ENCODE measurements around the gene RELB.
"Not testable (repeated sequence)": the region's sequence is repeated elsewhere in the genome, so short reads cannot be mapped to it uniquely, and the experiment has no call there.

The RELB gene, protein sequence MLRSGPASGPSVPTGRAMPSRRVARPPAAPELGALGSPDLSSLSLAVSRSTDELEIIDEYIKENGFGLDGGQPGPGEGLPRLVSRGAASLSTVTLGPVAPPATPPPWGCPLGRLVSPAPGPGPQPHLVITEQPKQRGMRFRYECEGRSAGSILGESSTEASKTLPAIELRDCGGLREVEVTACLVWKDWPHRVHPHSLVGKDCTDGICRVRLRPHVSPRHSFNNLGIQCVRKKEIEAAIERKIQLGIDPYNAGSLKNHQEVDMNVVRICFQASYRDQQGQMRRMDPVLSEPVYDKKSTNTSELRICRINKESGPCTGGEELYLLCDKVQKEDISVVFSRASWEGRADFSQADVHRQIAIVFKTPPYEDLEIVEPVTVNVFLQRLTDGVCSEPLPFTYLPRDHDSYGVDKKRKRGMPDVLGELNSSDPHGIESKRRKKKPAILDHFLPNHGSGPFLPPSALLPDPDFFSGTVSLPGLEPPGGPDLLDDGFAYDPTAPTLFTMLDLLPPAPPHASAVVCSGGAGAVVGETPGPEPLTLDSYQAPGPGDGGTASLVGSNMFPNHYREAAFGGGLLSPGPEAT

DNA sequence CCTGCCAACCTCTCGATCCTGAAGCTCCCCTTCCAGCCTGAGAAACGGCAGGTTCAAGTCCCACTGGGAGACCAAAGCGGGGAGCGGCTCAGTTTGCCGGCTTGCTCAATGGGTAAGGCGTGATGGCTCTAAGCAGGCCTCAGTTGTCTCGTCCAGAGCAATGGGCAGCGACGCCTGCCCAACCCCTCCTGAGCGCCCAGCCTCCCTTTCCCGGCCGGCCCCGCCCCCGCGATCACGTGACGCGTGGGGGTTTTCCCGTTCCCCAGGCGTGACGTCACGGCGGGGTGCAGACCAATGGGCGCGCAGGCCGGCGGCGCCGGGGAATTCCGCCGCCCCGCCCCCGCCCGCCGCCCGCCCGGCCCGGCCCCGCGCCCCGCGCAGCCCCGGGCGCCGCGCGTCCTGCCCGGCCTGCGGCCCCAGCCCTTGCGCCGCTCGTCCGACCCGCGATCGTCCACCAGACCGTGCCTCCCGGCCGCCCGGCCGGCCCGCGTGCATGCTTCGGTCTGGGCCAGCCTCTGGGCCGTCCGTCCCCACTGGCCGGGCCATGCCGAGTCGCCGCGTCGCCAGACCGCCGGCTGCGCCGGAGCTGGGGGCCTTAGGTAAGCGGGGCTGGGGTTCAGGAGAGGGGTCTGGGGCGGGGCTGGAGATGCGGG, at the start of gene RELB:
Gene RELB (plus strand): TSS at position 378 of the 653 bp plus-strand sequence. CDS start 116 bp downstream, at position 494.
- peak; percentile 94 to 99 (median 97) for DNase-seq (ENCODE audit: low read depth in 2 of 3, low spot score in 2 of 3)

DNA sequence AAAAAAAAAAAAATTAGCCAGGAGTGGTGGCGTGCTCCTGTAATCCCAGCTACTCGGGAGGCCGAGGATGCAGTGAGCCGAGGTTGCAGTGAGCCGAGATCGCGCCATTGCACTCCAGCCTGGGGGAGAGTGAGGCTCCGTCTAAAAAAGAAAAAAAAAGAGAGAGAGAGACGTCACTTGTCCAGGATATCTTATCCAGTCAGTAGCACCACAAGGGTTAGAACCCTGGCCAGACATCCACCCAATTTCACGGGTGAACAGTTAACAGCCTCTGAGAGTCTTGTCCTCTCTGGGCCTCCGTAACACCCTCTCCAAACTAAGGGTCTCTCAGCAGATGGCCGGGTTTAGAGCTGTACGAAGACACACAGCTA, 47.0 kb upstream of the RELB start:
- no peak for DNase-seq (ENCODE audit: low read depth in 2 of 3, low spot score in 2 of 3)

DNA sequence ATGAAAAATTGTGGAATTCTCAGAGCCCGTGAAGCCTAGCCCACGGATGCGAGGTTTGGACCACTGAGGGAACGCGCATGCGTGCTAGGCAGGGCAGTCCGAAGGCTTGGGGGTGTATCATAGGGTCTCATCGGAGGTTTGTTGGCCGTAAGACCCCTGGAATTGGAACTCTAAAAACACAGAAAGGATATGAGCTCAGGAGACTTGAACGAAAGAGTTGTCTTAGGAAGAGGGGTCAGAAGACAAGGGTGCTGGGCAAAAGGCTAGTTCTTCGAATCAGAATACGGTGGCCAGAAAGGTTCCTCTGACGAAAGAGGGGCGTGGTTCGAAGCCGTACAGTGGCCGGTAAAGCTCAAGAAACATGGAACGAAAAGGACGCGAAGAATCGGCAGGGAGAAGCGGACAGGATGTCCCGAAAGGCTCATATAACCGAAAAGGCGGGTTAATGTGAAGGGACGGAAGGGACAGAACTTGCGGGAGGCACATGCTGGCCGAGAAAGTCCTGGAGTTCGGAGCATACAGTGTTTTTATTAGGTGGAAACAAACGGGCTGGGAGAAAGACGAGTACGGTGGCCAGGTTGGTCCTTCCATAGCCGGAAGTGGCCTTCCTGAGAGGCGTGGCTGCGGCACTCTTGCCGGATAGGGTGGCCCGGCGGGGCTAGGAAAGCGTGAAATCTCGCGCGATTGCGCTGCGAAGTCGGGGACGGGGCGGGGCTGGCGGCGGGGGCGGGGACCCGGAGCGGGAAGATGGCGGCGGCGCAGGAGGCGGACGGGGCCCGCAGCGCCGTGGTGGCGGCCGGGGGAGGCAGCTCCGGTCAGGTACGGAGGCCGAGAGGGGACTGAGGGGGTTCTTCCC, 46.4 kb upstream of the RELB start, which contains the start of gene CLPTM1:
Gene CLPTM1 (plus strand): TSS at position 732 of the 856 bp plus-strand sequence. CDS start 16 bp downstream, at position 748.
- peak; percentile 89 to 95 (median 91) for DNase-seq (ENCODE audit: low read depth in 2 of 3, low spot score in 2 of 3)

DNA sequence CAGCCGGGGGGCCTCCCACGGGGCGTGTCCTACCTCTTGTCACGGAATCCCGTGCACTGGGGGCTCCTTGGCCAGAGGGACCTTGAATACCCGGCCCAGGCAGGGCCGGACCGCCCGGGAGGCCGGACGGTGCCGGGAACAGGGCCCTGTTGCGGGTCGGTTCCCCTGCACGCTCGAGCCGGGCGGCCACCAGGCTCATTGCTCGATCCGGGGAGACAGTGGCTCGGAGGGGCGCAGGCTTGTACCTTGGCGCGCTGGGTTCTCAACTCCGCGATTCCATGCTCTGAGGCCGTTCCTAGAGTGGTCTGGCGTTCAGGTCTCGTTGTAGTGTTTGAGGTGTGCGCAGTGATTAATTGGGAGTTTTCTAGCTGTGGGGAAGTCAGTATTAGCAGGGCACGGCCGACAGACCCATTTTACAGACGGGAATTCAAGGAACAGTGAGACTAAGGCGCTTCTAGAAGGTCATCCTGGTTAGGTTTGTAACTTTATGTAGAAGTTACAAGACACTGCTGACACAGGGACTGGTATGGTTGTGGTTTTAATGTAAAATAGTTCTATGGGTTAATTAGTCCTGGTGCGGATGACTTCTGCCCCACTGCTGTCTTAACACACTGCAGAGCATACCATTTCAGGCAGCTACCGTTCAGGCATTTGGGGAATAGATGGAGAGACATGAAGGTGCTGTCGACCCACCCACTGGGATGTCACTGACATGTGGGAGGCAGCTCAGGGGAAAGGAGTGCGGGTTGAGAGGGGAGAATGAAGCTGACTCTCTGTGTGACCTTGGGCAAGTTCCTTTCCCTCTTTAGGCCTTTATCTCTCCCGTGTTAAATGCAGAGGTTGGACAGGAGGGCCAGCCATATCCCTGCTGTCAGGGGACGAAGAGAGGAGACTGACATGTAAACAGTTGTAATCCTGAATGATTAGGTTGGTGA, 45.5 kb upstream of the RELB start:
- DNase-seq (ENCODE audit: low read depth in 2 of 3, low spot score in 2 of 3): no peak

DNA sequence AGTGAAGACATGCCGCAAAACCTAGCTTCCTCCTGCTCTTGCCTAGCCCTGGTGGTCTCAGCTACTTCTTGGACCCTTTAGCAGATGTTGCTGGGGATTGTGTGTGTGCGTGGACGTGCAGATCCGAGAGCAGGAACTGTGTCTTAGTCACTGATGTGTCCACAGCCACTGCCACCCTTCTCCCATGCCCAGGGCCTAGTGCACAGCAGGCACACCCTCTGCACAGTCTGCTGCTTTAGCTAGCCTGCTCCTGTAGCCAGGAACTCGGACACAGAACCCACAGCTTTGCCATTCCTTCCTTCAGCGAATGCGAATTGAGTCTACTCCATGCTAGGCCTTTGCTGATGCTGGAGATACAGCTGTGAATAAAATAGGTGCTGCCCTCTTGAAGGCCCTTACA, 43.7 kb upstream of the RELB start:
- no peak for DNase-seq (ENCODE audit: low read depth in 2 of 3, low spot score in 2 of 3)

DNA sequence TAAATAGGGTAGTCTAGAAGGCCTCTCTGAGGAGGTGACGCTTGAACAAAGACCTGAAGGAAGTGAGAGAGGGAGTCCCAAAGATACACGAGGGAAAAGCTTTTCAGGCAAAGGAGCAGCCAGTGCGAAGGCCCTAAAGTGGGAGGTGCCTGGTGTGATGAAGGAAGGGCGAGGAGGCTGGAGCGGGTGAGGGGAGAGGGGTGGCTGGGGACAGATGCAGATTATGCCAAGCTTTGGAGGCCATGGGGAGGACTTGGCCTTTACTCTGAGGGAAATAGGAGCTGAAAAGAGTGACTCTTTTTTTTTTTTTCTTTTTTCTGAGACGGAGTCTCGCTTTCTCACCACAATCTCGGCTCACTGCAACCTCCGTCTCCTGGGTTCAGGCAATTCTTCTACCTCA, 43.2 kb upstream of the RELB start:
- no peak for DNase-seq (ENCODE audit: low read depth in 2 of 3, low spot score in 2 of 3)

DNA sequence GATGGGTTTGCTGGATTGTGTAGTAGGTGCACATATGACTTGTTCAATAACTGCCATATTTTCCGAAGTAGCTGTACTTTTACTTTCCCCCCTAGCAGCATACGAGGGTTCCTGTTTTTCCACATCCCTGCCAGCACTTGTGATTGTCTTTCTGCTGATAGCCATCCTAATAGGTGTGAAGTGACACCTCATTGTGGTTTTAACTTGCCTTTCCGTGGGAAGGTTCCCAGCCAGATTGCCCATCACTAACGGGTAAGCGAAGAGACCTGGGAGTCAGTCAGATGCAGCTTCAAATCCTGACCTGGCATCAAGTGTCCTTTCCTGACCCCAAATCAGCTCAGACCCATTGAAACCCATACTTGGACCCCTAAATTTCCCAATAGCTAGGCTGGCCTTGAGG, 41.6 kb upstream of the RELB start:
- DNase-seq (ENCODE audit: low read depth in 2 of 3, low spot score in 2 of 3): no peak

DNA sequence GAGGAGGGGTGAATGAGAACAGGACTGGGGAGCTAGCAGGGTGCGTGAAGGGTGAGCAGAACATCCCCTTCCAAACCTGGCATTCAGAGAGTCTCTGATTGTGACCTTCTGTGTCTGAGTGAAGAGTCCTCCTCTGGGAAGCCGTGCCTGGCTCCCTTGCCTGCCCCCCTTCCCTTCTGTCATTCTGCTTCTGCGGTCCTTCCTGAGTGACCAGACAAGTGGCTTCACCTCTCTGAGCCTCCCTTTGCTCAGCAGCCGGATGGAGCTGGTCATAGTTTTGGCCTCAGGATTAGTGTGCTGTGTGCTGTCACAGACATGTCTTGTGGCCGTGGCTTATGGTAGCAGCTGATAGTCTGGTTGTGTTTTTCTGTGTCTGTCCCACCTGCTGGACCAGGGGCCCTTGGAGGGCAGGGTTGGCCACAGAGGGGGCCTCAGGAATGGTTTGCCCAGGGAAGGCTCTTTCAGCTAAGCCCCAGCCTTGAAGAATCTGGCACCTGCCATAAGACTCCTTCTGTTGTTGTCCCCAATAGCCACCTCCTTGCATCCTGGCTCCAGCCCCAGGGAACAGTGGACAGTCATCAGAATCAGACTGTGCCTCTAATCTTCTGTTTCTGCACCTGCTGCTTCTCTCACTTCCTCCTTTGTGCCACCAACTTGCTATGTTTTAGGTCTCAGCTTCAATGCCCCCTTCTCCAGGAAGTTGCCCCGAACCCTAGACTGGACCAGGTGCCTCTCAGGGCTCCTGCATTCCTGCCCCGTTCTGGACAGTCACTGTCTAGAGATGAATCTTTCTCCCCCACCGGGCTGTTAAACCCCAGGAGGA, 40.1 kb upstream of the RELB start:
- DNase-seq (ENCODE audit: low read depth in 2 of 3, low spot score in 2 of 3): no peak

DNA sequence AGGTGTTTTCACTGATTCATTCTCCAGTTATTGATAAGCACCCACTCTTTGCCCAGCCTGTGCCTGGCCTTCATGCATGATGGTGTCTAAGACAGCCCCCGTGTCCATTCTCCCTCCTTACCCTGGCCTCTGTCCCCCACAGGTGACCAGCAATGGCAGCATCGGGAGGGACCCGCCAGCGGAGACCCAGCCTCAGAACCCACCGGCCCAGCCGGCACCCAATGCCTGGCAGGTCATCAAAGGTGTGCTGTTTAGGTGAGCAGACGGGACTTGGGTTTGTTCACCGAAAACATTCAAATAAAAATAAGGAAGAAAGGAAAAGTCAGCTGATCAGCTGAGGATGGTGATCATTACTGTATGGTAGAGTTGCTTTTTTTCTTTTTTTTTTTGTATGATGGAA, 39.4 kb upstream of the RELB start:
- DNase-seq (ENCODE audit: low read depth in 2 of 3, low spot score in 2 of 3): no peak

DNA sequence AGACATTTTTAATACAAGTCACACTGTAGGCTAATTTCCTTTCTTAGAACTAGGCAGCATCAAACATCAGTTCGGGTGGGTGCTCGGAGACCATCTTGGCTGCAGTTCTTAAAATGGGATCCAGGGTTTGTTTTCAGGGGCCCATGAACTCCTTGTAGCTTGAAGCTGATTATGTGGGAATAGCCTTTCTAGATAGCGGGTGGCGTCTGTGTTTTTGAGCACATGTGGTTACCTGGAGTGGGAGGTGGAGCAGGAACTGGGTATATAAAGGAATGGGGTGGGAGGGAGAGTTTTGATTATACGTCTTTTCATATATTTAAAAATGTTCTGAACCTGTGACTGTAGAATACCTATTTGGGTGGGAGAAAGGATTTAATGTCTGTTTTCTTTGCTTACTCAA, 33.1 kb upstream of the RELB start:
- DNase-seq (ENCODE audit: low read depth in 2 of 3, low spot score in 2 of 3): no peak

DNA sequence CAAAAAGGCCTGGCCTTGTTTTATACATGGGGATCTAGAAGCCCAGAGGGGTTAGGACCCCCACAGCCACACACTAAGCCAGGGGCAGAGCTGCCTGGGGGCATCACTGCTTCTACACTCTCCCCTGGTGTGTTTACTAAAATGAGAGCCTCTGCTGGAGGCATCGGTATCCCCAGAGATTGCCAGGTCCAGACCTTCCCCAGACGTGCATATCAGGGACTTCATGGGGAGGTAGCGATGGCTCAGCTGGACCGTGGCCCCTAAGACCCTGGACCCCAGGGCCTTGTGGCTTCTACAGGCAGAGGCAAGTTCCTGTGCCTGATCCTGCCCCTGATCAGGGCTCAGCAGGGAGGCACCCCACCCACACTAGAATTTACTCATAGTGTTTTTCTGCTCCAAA, 32.6 kb upstream of the RELB start:
- DNase-seq (ENCODE audit: low read depth in 2 of 3, low spot score in 2 of 3): no peak

DNA sequence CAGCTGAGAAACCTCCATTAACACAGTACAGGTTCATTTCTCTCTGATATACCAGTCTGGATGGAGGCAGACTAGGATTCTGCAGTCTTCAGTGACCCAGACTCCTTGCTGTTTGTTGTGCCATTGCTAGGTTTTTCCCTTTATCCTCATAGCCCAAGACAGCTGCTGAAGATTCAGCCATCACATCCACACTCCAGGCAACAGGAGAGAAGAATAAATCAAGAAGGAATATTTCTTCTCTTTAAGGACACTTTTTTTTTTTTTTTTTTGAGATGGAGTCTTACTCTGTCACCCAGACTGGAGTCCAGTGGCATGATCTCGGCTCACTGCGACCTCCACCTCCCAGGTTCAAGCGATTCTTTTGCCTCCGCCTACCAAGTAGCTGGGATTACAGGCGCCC, 31.8 kb upstream of the RELB start:
- no peak for DNase-seq (ENCODE audit: low read depth in 2 of 3, low spot score in 2 of 3)

DNA sequence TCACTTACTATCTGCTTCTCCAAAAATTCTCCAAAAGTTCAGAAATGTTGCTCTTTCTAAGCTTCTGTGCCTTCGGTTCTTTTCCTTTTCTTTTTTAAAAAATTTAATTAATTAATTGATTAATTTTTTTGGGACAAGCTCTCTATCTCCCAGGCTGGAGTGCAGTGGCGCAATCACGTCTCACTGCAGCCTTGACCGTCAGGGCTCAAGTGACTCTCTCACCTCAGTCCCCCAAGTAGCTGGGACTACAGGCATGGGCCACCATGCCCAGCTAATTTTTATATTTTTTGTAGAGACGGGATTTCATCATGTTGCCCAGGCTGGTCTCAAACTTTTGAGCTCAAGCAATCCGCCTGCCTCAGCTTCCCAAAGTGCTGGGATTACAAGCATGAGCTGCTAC, 29.8 kb upstream of the RELB start:
- not testable (repeated sequence) for DNase-seq (ENCODE audit: low read depth in 2 of 3, low spot score in 2 of 3)

DNA sequence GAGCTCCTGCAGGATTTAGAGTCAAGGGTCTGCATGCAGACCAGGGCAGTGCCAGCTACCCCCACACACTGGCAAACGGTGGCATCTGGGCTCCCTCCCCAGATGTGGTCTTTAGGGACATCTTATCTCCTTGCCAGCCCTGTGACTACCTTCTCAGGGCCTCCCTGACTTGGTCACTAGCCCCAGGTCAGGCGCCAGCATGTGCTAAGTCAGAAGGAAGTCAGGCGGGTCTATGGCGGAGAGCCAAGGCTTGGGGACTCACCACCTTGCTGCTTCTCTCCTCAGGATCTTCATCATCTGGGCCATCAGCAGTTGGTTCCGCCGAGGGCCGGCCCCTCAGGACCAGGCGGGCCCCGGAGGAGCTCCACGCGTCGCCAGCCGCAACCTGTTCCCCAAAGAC, 28.5 kb upstream of the RELB start:
- no peak for DNase-seq (ENCODE audit: low read depth in 2 of 3, low spot score in 2 of 3)

DNA sequence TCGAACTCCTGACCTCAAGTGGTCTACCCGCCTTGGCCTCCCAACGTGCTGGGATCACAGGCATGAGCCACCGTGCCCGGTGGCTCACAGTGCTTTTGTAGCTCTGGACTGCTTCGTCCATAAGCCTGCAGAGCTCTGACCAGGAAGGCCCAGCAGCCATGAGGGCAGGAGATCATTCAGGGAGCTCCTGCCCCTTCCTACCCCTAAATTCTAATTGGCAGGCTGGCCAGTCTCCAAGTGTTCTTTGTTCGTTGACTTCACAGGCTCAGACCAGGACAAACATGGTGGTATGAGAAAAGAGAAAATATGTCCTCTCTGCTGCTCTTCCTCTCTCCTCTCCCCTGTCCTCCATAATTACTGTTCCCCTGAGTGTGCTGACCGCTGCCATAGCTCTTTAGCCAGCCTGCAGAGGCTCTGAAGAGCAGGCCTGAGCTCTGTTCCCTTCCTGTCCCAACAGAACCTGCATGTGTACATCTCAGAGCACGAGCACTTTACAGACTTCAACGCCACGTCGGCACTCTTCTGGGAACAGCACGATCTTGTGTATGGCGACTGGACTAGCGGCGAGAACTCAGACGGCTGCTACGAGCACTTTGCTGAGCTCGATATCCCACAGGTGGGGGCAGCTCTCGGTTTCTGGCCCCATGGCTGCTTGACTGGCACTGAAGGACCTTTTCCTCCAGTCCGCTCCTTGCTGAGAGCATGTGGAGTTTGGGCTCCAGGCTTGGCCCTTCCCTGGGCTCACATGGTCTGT, 27.1 kb upstream of the RELB start:
- no peak for DNase-seq (ENCODE audit: low read depth in 2 of 3, low spot score in 2 of 3)

DNA sequence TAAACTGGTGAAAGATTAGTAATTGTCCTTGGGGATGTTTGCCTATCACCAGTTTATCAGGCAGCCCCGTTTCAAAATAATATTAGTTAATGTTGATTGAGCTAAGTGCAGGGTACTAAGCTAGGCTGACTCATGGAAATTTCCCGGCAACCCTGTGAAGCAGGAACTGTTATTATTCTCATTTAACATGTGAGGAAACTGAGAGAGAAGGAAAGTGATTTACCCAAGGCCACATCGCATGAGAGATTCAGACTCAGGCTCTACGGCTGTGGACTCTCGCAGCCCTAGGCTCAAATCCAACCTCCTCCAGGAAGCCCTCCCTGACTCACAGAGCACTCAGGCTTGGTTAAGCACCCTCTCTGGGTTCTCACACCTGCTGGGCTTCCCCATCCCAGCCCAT, 26.4 kb upstream of the RELB start:
- no peak for DNase-seq (ENCODE audit: low read depth in 2 of 3, low spot score in 2 of 3)

DNA sequence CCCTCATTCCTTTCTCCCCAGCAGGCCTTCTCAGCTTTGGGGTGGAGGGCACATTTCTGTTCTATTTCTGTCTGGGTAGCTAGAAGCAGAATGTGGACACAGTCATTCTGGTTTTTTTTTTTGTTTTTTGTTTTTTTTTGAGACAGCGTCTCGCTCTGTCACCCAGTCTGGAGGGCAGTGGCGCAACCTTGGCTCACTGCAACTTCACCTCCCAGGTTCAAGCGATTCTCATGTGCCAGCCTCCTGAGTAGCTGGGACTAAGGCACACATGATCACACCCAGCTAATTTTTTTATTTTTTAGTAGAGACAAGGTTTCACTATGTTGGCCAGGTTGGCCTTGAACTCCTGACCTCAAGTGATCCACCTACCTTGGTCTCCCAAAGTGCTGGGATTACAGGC, 25.8 kb upstream of the RELB start:
- no peak for DNase-seq (ENCODE audit: low read depth in 2 of 3, low spot score in 2 of 3)

DNA sequence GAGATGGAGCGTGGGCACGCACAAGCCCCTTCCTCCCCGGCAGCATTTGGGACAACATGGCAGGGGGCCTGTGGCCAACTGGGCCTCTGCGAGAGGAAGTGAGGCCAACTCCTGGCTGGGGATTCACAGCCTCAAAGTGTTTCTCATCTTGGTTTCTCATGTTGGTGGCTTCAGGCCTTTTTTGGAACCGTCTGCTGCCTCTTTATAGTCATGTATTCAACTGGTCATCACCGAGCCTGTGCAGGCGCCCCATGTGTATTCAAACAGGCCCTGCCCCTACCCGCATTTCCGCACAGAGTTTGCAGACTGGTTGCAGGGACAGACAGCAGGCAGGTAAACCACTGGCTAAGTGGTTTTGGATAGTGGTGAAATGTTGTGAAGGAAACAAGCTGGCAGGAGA, 17.3 kb upstream of the RELB start:
- no peak for DNase-seq (ENCODE audit: low read depth in 2 of 3, low spot score in 2 of 3)

DNA sequence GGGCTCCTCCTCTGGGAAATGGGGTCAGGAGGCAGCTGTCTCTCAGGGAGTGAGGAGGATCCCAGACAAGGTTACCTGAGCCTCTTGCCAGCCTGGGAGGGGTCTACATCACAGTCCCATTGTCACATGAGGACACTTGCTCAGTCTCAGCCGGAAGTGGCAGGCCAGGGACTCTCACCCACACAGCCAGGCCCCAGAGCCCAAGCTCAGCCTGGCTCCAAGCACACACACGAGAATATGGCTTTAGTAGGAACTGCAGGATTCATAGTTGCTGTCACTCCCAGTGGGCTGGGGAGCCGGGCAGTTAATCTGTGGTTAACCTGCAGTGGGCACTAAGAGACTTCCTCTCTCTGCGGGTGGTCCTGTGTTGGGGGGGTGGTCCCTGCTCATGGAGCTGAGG, 15.8 kb upstream of the RELB start:
- DNase-seq (ENCODE audit: low read depth in 2 of 3, low spot score in 2 of 3): no peak

All from activated CD8-positive, alpha-beta memory T cell treated with anti-CD3 and anti-CD28 coated beads for 48 hours (primary cell).